Transverse colon (tissue), 4 donors: ENCODE data around the gene ENTPD1. TPM values are rescaled to one million over a fixed set of nuclear protein-coding genes. Genes with fewer than 3 reads are reported as not detected.
A peak's percentile ranks its signal among the peaks of the same experiment; 100 is the strongest.
"Not testable (repeated sequence)": the region's sequence is repeated elsewhere in the genome, so short reads cannot be mapped to it uniquely, and the experiment has no call there.

Source experiments
- DNase-seq: peaks from one replicate; pipeline ENCODE4 v3.0.0-alpha.2; 2019
- H3K27ac ChIP-seq, 4 donors: fragments of 200-600 bp; sonication (generic); 2 replicates each; pipeline ENCODE4 v1.5.1; 2016 to 2018; ENCODE audit warnings: inconsistent platforms in 4 of 4
- H3K27me3 ChIP-seq: fragments of 200-600 bp; sonication (generic); 2 replicates; pipeline ENCODE4 v1.5.1; 2017; ENCODE audit warnings: inconsistent platforms
- H3K36me3 ChIP-seq, 4 donors: fragments of 200-600 bp; sonication (generic); 2 replicates each; pipeline ENCODE4 v1.5.1; 2017 to 2019; ENCODE audit warnings: inconsistent platforms in 4 of 4
- H3K4me1 ChIP-seq, 4 donors: fragments of 200-600 bp; sonication (generic); 2 replicates each; pipeline ENCODE4 v1.5.1; 2017 to 2020; ENCODE audit warnings: inconsistent platforms in 4 of 4
- H3K4me3 ChIP-seq, 4 donors: fragments of 200-600 bp; sonication (generic); 1 replicate in 1 of 4; 2 replicates in 3 of 4; pipeline versions ENCODE4 v1.5.1 to v1.6.1; 2017 to 2019; ENCODE audit warnings: inconsistent platforms in 4 of 4
- H3K9me3 ChIP-seq, 2 donors: fragments of 200-600 bp; sonication (generic); 2 replicates each; pipeline ENCODE4 v1.5.1; 2017 to 2019; ENCODE audit warnings: inconsistent platforms in 2 of 2
- EP300 ChIP-seq: sonication (generic); formaldehyde crosslinking; IDR thresholded peaks from one replicate; pipeline ENCODE4 v1.6.1; 2017; ENCODE audit warnings: antibody characterized with exemption, low read depth
- POLR2A ChIP-seq: fragments of 450-650 bp; IDR thresholded peaks from one replicate; pipeline ENCODE4 v1.6.1; 2016; ENCODE audit warnings: antibody characterized with exemption, mild to moderate bottlenecking, moderate library complexity
- POLR2AphosphoS5 ChIP-seq, 3 donors: sonication (generic); formaldehyde crosslinking; IDR thresholded peaks; one replicate each; pipeline ENCODE4 v1.6.1; 2016; ENCODE audit warnings: antibody characterized with exemption in 3 of 3
- WGBS, 2 donors: methylation state at CpG; one replicate each; pipeline ENCODE4 v1.1.5; 2018; ENCODE audit warnings: low coverage in 1 of 2; 5-methylcytosine and 5-hydroxymethylcytosine counted together
- in situ Hi-C, 4 donors: fragments of 200-750 bp; cut with MboI; loops; one replicate each; pipeline versions ENCODE4 v1.15.0 to v1.15.1; 2017; ENCODE audit warnings: low sequenced_read_pairs in 3 of 4, low pct_ligation_motif_present in 1 of 4, low pct_unique_long_range_greater_than_20kb in 1 of 4
- intact Hi-C: fragments of 100-400 bp; cut with DNase I; formaldehyde crosslinking; loops from one replicate; pipeline ENCODE4 v1.15.1; 2023; ENCODE audit warnings: low total_unique reads
- total RNA-seq, 4 donors: library from RNA; depleted of rRNA; stranded (reverse); fragments of >200 nt; gene quantifications; one replicate each; pipeline ENCODE4 v1.1.0, GENCODE V29; 2016
- TF ChIP-seq, protein P1 (sequence below), 5 experiments: fragments of 200-600 bp in 3 of 5; fragments of 450-650 bp in 2 of 5; sonication (generic) in 3 of 5; IDR thresholded peaks; 1 replicate in 2 of 5; 2 replicates in 3 of 5; pipeline ENCODE4 v1.5.1; 2016 to 2017; ENCODE audit warnings: antibody characterized with exemption in 5 of 5, inconsistent platforms in 3 of 5, mild to moderate bottlenecking in 2 of 5, moderate library complexity in 1 of 5

ENTPD1 gene
- total RNA-seq, 4 donors from 2014 or later, result 5.1 to 35.6 (median 11.0) TPM

DNA sequence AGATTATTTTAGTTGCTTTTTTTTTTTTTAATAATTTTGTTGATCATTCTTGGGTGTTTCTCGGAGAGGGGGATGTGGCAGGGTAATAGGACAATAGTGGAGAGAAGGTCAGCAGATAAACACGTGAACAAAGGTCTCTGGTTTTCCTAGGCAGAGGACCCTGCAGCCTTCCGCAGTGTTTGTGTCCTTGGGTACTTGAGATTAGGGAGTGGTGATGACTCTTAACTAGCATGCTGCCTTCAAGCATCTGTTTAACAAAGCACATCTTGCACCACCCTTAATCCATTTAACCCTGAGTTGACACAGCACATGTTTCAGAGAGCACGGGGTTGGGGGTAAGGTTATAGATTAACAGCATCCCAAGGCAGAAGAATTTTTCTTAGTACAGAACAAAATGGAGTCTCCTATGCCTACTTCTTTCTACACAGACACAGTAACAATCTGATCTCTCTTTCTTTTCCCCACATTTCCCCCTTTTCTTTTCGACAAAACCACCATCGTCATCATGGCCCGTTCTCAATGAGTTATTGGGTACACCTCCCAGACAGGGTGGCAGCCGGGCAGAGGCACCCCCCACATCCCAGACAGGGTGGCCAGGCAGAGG is 52.8 kb downstream of the ENTPD1 start:
- H3K27ac ChIP-seq, H3K4me3 ChIP-seq, H3K9me3 ChIP-seq, DNase-seq, H3K36me3 ChIP-seq, in situ Hi-C loops, intact Hi-C loops, H3K27me3 ChIP-seq: not testable (repeated sequence)
- peaks cover 0 to 10% (median 0%) of the 10 kb centered on the region in 4 donors for H3K4me1 ChIP-seq
- WGBS, 2 donors, result 80 to 88% methylated on average over 3 to 8 of the region's 8 CpGs

DNA sequence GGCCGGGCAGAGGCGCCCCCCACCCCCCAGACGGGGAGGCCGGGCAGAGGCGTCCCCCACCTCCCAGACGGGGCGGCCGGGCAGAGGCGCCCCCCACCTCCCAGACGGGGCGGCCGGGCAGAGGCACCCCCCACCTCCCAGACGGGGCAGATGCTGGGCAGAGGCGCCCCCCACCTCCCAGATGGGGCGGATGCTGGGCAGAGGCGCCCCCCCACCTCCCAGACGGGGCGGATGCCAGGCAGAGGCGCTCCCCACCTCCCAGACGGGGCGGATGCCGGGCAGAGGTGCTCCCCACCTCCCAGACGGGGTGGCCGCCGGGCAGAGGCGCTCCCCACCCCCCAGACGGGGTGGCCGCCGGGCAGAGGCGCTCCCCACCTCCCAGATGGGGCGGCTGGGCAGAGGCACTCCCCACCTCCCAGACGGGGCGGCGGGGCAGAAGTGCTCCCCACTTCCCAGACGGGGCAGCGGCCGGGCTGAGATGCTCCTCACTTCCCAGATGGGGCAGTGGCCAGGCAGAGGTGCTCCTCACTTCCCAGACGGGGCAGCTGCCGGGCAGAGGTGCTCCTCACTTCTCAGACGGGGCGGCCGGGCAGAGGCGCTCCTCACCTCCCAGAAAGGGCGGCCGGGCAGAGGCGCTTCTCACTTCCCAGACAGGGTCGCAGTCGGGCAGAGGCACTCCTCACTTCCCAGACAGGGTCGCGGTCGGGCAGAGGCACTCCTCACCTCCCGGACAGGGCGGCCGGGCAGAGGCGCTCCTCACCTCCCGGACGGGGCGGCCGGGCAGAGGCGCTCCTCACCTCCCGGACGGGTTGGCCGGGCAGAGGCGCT is 53.6 kb downstream of the ENTPD1 start:
- H3K36me3 ChIP-seq, result no peaks in the 10 kb centered on the region
- intact Hi-C loops, result no loop called here
- no peak overlapping the region for H3K27ac ChIP-seq
- in situ Hi-C loops, result no loop called here
- H3K4me3 ChIP-seq, result no peak overlapping the region
- WGBS, 2 donors, result 93% methylated on average over 31 of the region's 64 CpGs; no CpG with 5 or more reads in 1 of the 2 donors
- TF ChIP-seq POLR2A (no peak), EP300 (no peak)
- peaks cover 0 to 17% (median 0%) of the 10 kb centered on the region in 4 donors for H3K4me1 ChIP-seq
- no peak for DNase-seq
- H3K9me3 ChIP-seq, result no peaks in the 10 kb centered on the region
- no peaks in the 10 kb centered on the region for H3K27me3 ChIP-seq

DNA sequence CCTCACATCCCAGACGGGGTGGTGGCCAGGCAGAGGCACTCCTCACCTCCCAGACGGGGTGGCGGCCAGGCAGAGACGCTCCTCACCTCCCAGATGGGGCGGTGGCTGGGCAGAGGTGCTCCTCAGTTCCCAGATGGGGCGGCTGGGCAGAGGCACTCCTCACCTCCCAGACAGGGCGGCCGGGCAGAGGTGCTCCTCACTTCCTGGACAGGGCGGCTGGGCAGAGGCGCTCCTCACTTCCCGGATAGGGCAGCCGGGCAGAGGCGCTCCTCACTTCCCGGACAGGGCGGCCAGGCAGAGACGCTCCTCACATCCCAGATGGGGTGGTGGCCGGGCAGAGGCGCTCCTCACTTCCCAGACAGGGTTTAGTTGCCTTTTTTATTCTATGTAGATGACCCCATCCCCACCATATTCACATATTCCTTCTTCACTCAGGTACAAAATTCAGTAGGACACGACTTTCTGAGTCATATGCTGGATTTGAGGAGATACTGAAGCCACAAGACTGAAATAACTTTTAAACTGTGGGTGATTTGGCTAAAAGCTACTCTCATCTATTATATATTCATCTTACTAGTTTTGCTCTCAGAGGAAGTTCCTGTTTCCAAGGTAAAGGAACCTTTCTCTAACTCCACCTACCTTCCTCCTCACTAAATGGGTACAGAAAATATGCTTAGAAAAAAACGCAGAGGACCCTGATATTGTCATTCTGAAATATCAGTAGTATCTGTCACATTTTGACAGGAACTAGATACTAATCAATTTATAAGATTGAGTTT is 54.4 kb downstream of the ENTPD1 start:
- Histone ChIP-seq H3K4me1 (peaks cover 0 to 18% (median 0%) of the 10 kb centered on the region in 4 donors), H3K27me3 (no peaks in the 10 kb centered on the region), H3K27ac (no peak overlapping the region), H3K4me3 (no peak overlapping the region), H3K9me3 (no peaks in the 10 kb centered on the region), H3K36me3 (no peaks in the 10 kb centered on the region)
- intact Hi-C loops (no loop called here), in situ Hi-C loops (no loop called here)
- WGBS, 2 donors, result 93 to 97% methylated on average over 5 to 20 of the region's 20 CpGs
- DNase-seq, result no peak
- TF ChIP-seq POLR2AphosphoS5 (IDR thresholded peaks at IDR 0.05) (no peak), POLR2A (no peak), EP300 (no peak)
- TF ChIP-seq, protein P1, sequence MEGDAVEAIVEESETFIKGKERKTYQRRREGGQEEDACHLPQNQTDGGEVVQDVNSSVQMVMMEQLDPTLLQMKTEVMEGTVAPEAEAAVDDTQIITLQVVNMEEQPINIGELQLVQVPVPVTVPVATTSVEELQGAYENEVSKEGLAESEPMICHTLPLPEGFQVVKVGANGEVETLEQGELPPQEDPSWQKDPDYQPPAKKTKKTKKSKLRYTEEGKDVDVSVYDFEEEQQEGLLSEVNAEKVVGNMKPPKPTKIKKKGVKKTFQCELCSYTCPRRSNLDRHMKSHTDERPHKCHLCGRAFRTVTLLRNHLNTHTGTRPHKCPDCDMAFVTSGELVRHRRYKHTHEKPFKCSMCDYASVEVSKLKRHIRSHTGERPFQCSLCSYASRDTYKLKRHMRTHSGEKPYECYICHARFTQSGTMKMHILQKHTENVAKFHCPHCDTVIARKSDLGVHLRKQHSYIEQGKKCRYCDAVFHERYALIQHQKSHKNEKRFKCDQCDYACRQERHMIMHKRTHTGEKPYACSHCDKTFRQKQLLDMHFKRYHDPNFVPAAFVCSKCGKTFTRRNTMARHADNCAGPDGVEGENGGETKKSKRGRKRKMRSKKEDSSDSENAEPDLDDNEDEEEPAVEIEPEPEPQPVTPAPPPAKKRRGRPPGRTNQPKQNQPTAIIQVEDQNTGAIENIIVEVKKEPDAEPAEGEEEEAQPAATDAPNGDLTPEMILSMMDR (IDR thresholded peaks at IDR 0.05), result no peak

DNA sequence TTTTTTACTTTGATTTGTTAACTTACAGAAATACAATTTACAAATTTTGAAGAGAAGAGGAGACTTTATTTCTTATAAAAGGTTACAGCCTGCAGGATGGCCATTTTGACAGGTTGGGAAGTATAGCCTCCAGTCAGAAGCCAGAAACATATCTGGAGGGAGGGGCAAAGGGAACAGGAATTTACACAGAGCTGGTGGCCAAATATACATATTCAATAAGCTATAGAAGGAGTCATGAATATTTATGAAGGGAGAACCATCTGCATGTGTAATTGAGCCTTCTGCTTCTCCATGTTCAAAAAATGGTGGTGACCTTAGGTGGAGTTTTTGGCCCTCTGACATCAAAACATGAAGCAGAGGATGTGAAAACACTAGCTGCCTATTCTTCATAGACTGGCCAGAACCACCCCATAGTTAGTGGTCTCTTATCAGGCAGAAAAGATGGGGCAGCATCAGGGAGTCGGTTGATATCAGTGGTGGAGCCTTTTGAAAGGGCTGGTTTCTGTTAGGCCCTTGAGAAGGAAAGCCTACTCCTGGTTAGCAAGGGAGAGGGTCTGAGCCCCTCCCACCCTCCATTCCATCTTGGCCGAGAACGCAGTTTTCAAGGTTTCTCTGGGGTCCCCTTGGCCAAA is 57.2 kb downstream of the ENTPD1 start:
- Histone ChIP-seq H3K27ac (peak overlapping the region in 2 of 4 donors; percentile 6 to 53), H3K27me3 (no peaks in the 10 kb centered on the region), H3K36me3 (no peaks in the 10 kb centered on the region), H3K9me3 (no peaks in the 10 kb centered on the region), H3K4me3 (no peak overlapping the region), H3K4me1 (peaks cover 0 to 18% (median 0%) of the 10 kb centered on the region in 4 donors)
- intact Hi-C loops, result no loop called here
- 86% methylated on average over 3 of the region's 3 CpGs; no CpG with 5 or more reads in 1 of the 2 donors for WGBS, 2 donors
- TF ChIP-seq POLR2AphosphoS5 (IDR thresholded peaks at IDR 0.05), result no peak
- TF ChIP-seq, protein P1 (IDR thresholded peaks at IDR 0.05), result no peak
- TF ChIP-seq EP300, result no peak
- TF ChIP-seq POLR2A, result no peak
- DNase-seq, result no peak
- in situ Hi-C loops, result no loop called here
